Activated CD4-positive, alpha-beta memory T cell treated with anti-CD3 and anti-CD28 coated beads, Interleukin-2, amount 10 ng/mL, durations not matched to agents 7 days and 5 days (primary cell): ENCODE measurements around the gene PPM1K. TPM values are rescaled to one million over a fixed set of nuclear protein-coding genes. Genes with fewer than 3 reads are reported as not detected.

Source experiments
- CTCF ChIA-PET: fragments of 350-600 bp; sonication (Branson Sonifier 250); formaldehyde crosslinking; loops from one replicate; lab custom pipeline; 2021; ENCODE audit warnings: antibody characterized with exemption, inconsistent platforms; lab: Charles Lee
- POLR2A ChIA-PET: fragments of 350-600 bp; sonication (Branson Sonifier 250); formaldehyde crosslinking; loops from one replicate; lab custom pipeline; 2021; ENCODE audit warnings: antibody characterized with exemption; lab: Charles Lee
- DNase-seq: peaks from one replicate; pipeline ENCODE4 v3.0.0-alpha.2; 2020
- H3K27ac Mint-ChIP-seq: one replicate; pipeline ENCODE4 v1.8.0; 2021; ENCODE audit warnings: mild to moderate bottlenecking, mixed read lengths
- H3K27me3 Mint-ChIP-seq: one replicate; pipeline ENCODE4 v1.8.0; 2021; ENCODE audit warnings: mixed read lengths
- H3K36me3 Mint-ChIP-seq: one replicate; pipeline ENCODE4 v1.8.0; 2021; ENCODE audit warnings: low read depth, mixed read lengths
- H3K4me1 Mint-ChIP-seq: one replicate; pipeline ENCODE4 v1.8.0; 2021; ENCODE audit warnings: mixed read lengths
- H3K4me3 Mint-ChIP-seq: one replicate; pipeline ENCODE4 v1.8.0; 2021; ENCODE audit warnings: mild to moderate bottlenecking, mixed read lengths
- H3K9me3 Mint-ChIP-seq: one replicate; pipeline ENCODE4 v1.8.0; 2021; ENCODE audit warnings: mixed read lengths
- total RNA-seq, 2 experiments: library from RNA; stranded (reverse); gene quantifications; one replicate each; pipeline ENCODE4 v1.2.3, GENCODE V29; 2021

Gene PPM1K
- total RNA-seq, 2 experiments from 2014 or later = 96.9 to 101 TPM

GRCh38 chr4:88296413-88297211 lies 12.3 kb upstream of the PPM1K start:
- Mint-ChIP-seq H3K4me1 (no peaks in the 10 kb centered on the region), H3K9me3 (no peaks in the 10 kb centered on the region), H3K27ac (no peak overlapping the region), H3K4me3 (no peak overlapping the region), H3K36me3 (no peaks in the 10 kb centered on the region), H3K27me3 (no peaks in the 10 kb centered on the region)
- DNase-seq = no peak
- ChIA-PET CTCF (interaction anchor here (1.1 to 1.2 kb wide), 2 partner anchors 17 to 218 kb away, joined by 3 read pairs; no protein-coding TSS in a partner anchor), POLR2A (interaction anchor here (1.6 to 2.1 kb wide), 2 partner anchors 12 kb away, joined by 10 to 14 read pairs; partner anchors contain the start of gene PPM1K)

GRCh38 chr4:88295656-88296055 lies 11.3 kb upstream of the PPM1K start:
- DNase-seq = no peak
- Mint-ChIP-seq H3K27me3 (no peaks in the 10 kb centered on the region), H3K4me3 (no peak overlapping the region), H3K9me3 (no peaks in the 10 kb centered on the region), H3K4me1 (no peaks in the 10 kb centered on the region), H3K36me3 (no peaks in the 10 kb centered on the region), H3K27ac (no peak overlapping the region)
- ChIA-PET POLR2A (interaction anchor here (1.6 kb wide), 1 partner anchor 11 kb away, joined by 10 read pairs; the partner anchor contains the start of gene PPM1K), CTCF (no interaction called here)

GRCh38 chr4:88291003-88291402 lies 6.6 kb upstream of the PPM1K start:
- H3K36me3 Mint-ChIP-seq = no peaks in the 10 kb centered on the region
- CTCF ChIA-PET = no interaction called here
- DNase-seq = no peak
- peaks cover 7% of the 10 kb centered on the region for H3K4me1 Mint-ChIP-seq
- H3K4me3 Mint-ChIP-seq = no peak overlapping the region
- H3K9me3 Mint-ChIP-seq = no peaks in the 10 kb centered on the region
- H3K27me3 Mint-ChIP-seq = peaks cover 1% of the 10 kb centered on the region
- POLR2A ChIA-PET = no interaction called here
- H3K27ac Mint-ChIP-seq = no peak overlapping the region

GRCh38 chr4:88286897-88287296 lies 2.5 kb upstream of the PPM1K start:
- ChIA-PET CTCF (no interaction called here), POLR2A (interaction anchor here (1.2 to 6.4 kb wide), 3 partner anchors 24 to 170 kb away, joined by 5 to 113 read pairs (median 106); partner anchors contain the start of gene HERC5)
- peaks cover 1% of the 10 kb centered on the region for H3K27me3 Mint-ChIP-seq
- no peak overlapping the region for H3K27ac Mint-ChIP-seq
- H3K36me3 Mint-ChIP-seq = peaks cover 22% of the 10 kb centered on the region
- no peaks in the 10 kb centered on the region for H3K9me3 Mint-ChIP-seq
- H3K4me1 Mint-ChIP-seq = peaks cover 30% of the 10 kb centered on the region
- no peak for DNase-seq
- no peak overlapping the region for H3K4me3 Mint-ChIP-seq

- no peak for DNase-seq
- H3K9me3 Mint-ChIP-seq = peaks cover under 1% of the 10 kb centered on the region
- H3K36me3 Mint-ChIP-seq = peaks cover 36% of the 10 kb centered on the region
- CTCF ChIA-PET = interaction anchor here (1.0 to 4.1 kb wide), 10 partner anchors 14 to 252 kb away, joined by 3 to 27 read pairs (median 10); partner anchors contain the start of genes HERC5 and HERC6
- H3K27ac Mint-ChIP-seq = peak overlapping the region; percentile 100
- peaks cover 45% of the 10 kb centered on the region for H3K4me1 Mint-ChIP-seq
- peaks cover 1% of the 10 kb centered on the region for H3K27me3 Mint-ChIP-seq
- H3K4me3 Mint-ChIP-seq = peak overlapping the region; percentile 96
- POLR2A ChIA-PET = interaction anchor here (0.9 to 6.4 kb wide), 24 partner anchors 9 to 1065 kb away, joined by 3 to 113 read pairs (median 9); partner anchors contain the start of genes HERC3, HERC5, HERC6 and PYURF
Observed at GRCh38 chr4:88285235-88285653, 883 bp upstream of the PPM1K start.

DNA sequence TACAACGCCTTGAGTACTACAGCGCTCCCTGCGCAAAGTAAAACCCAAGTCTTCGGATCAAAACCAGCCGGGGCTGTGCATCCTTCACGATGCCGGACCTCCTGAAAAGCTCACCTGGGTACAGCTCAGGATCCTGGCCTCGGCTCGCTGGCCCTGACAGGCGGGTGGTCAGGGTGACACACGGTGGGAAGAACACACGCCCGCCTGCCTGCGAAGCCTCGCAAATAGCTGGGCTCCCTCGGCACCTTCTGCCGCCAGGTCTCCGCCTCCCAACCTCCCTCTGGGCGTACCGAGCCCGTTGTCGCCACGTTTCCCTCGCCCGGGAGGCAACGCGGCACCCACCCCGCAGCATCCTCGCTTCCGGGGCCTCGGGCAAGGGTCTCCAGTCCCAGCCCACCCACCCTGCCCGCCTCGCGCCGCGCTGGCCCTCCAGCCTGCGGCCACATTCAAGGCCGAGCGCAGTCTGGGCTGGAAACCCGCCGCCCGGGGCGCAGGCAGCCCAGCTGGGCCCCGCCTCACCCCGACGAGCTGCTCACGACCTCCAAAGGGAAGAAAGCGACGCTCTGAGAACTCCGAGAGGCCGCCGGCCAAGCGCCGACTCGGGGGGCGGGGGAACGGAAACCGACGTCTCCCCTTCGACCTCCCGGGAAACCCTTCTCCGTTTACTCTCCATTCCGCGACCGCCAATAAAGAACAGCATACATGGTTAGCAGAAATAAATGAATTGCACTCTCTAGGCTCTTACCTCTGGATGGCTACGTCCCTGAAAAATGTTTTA lies 511 bp downstream of the PPM1K start:
- H3K27me3 Mint-ChIP-seq = no peaks in the 10 kb centered on the region
- POLR2A ChIA-PET = interaction anchor here (0.8 to 6.4 kb wide), 42 partner anchors 8 to 1064 kb away, joined by 3 to 113 read pairs (median 5); partner anchors contain the start of genes ABCG2, HERC3, HERC5 and HERC6
- H3K36me3 Mint-ChIP-seq = peaks cover 45% of the 10 kb centered on the region
- H3K9me3 Mint-ChIP-seq = peaks cover 2% of the 10 kb centered on the region
- H3K4me1 Mint-ChIP-seq = peaks cover 55% of the 10 kb centered on the region
- peak overlapping the region; percentile 100 for H3K27ac Mint-ChIP-seq
- CTCF ChIA-PET = interaction anchor here (0.7 to 4.1 kb wide), 16 partner anchors 11 to 304 kb away, joined by 3 to 27 read pairs (median 4); partner anchors contain the start of genes HERC5 and HERC6
- peak; percentile 70 for DNase-seq
- peak overlapping the region; percentile 96 for H3K4me3 Mint-ChIP-seq

DNA sequence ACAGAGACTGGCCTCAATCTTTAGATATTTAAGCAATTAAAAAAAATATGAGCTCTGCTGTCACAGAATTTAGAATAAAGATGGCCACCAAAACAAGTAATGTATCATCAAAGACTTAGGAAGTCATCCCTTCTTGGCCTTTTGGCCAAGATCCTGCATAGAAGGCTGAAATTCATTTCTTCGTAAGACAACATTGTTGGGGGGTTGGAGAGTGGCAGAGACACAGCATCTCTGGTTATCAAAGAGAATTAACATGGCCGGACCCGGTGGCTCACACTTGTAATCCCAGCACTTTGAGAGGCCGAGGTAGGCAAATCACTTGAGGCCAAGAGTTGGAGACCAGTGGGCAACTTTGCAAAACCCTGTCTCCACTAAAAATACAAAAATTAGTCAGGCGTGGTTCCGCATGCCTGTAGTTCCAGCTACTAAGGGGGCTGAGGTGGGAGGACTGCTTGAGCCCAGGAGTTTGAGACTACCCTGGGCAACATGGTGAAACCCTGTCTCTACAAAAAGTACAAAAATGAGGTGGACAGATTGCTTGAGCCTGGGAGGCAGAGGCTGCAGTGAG lies 4.0 kb downstream of the PPM1K start:
- ChIA-PET CTCF (interaction anchor here (0.9 kb wide), 1 partner anchor 40 kb away, joined by 3 read pairs; no protein-coding TSS in a partner anchor), POLR2A (interaction anchor here (4.4 kb wide), 1 partner anchor 8 kb away, joined by 29 read pairs; no protein-coding TSS in a partner anchor)
- Mint-ChIP-seq H3K9me3 (peaks cover 2% of the 10 kb centered on the region), H3K4me1 (peaks cover 63% of the 10 kb centered on the region), H3K36me3 (peaks cover 76% of the 10 kb centered on the region), H3K4me3 (no peak overlapping the region), H3K27ac (no peak overlapping the region), H3K27me3 (no peaks in the 10 kb centered on the region)
- no peak for DNase-seq

DNA sequence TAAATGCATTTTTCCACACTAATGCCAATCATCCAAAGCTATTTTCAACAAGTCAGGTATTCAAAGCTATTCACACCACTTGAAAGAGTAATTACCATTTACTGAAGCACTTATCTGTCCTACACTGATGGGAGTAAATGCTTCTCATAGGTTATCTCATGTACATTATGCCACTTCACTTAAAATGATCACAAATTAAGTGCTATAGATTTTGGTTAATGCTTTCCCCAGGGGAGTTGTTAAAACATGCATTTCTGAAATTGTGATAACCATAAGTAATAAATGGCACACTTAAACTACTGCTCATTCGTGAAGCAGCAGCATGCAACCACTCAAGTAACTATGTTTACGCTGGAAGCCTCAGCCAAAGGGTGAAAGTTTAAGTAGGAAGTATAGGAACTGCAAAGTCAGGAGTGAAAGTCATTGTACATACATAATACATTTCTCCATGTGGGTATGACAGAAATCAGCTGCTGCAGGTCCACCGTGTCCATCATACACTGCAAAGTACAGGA lies 6.6 kb downstream of the PPM1K start:
- Mint-ChIP-seq H3K4me3 (no peak overlapping the region), H3K4me1 (peaks cover 54% of the 10 kb centered on the region), H3K27me3 (no peaks in the 10 kb centered on the region), H3K9me3 (peaks cover 2% of the 10 kb centered on the region), H3K36me3 (peaks cover 77% of the 10 kb centered on the region), H3K27ac (no peak overlapping the region)
- ChIA-PET POLR2A (interaction anchor here (1.4 kb wide), 1 partner anchor 269 kb away, joined by 4 read pairs; no protein-coding TSS in a partner anchor), CTCF (no interaction called here)
- DNase-seq = no peak

DNA sequence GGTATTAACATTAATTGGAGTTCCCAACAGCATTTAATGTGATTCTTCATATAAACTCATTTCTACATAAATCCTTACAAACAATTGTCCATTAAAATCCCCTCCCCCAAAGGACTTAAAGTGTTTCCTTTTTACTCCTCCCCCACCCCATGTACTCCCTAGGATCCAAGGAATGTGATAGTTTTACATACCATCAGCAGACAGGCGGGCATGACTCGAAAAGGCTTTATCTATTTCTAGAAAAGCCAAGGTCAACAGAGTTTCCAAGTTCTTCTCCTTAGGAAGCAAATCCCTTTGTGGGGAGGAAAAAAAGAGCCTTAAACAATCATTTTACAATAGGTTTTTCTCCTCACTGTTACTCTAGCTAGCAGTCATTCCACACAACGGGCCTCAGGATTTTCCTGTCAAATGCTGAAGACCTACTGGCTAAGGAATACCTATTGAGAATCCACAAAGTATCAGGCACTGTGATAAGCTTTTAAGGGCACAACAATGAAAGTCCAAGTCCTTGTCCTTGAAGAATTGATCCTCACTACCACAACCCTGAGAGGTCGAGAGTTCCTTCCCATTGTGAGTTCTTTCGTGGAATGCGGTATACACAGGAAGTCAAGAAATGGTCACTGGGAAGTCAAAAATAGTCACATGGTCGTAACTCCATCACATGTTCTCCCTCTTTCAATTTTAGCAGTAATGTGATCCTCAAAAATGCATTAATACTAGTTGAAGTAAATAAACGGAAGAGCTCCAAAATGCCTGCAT lies 7.2 kb downstream of the PPM1K start:
- ChIA-PET CTCF (no interaction called here), POLR2A (interaction anchor here (1.4 kb wide), 1 partner anchor 268 kb away, joined by 4 read pairs; no protein-coding TSS in a partner anchor)
- H3K9me3 Mint-ChIP-seq = peaks cover 2% of the 10 kb centered on the region
- no peak overlapping the region for H3K27ac Mint-ChIP-seq
- H3K36me3 Mint-ChIP-seq = peaks cover 72% of the 10 kb centered on the region
- H3K4me1 Mint-ChIP-seq = peaks cover 48% of the 10 kb centered on the region
- H3K4me3 Mint-ChIP-seq = no peak overlapping the region
- DNase-seq = no peak
- H3K27me3 Mint-ChIP-seq = no peaks in the 10 kb centered on the region

DNA sequence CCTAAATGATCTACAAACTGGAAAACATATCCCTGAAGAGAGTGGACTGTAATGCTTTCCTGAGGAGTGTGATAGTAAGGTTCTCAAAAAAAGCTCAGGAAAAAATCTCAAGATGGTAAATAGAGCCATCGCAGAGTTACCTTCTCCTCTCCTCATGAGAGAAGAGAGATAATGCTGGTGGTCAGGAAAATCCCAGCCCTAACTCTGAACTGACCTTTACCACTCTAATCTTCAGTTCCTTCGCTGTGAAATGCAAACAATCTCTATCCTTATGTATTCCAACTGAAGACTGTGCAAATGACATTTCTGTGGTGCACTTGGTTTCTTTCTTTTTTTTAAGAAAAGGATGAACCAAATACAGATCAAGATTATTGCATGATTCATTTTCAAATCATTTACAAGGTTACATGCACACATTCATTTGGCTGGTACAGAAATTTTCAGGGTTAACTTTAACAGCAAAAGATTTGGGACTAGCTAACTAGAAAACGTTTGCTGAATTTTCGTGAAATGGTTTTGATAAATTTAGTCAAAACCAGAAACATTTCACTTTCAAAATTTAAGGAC lies 8.3 kb downstream of the PPM1K start:
- peak overlapping the region; percentile 12 for H3K27ac Mint-ChIP-seq
- H3K4me3 Mint-ChIP-seq = no peak overlapping the region
- H3K9me3 Mint-ChIP-seq = peaks cover 2% of the 10 kb centered on the region
- H3K4me1 Mint-ChIP-seq = peaks cover 37% of the 10 kb centered on the region
- no peak for DNase-seq
- H3K27me3 Mint-ChIP-seq = no peaks in the 10 kb centered on the region
- ChIA-PET POLR2A (interaction anchor here (1.2 to 1.3 kb wide), 2 partner anchors 8 to 180 kb away, joined by 3 to 15 read pairs; partner anchors contain the start of gene PPM1K), CTCF (interaction anchor here (0.8 to 1.0 kb wide), 2 partner anchors 57 to 91 kb away, joined by 3 read pairs; no protein-coding TSS in a partner anchor)
- peaks cover 73% of the 10 kb centered on the region for H3K36me3 Mint-ChIP-seq

DNA sequence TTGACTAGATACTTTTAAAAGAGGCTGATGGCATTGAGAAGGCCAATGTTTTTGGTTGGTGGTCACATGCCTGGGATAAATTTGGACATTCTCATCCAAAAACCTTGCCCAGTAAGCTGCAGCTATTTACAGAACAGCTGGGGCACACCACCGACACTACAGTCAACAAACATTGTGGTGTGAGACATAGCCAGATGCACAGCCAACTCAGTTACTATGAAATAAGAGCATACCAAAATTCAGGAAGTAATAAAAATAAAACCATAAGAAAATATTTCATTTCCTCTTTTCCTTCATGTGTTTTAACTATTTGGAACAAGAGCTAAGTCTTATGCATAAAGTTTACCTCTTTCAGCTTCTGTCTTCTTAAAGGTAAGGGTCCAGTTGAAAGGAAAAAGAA lies 8.8 kb downstream of the PPM1K start:
- peaks cover 73% of the 10 kb centered on the region for H3K36me3 Mint-ChIP-seq
- ChIA-PET CTCF (interaction anchor here (0.8 to 1.0 kb wide), 2 partner anchors 56 to 92 kb away, joined by 3 read pairs; no protein-coding TSS in a partner anchor), POLR2A (interaction anchor here (1.2 to 1.3 kb wide), 2 partner anchors 9 to 181 kb away, joined by 3 to 15 read pairs; partner anchors contain the start of gene PPM1K)
- H3K4me3 Mint-ChIP-seq = no peak overlapping the region
- H3K27ac Mint-ChIP-seq = peak overlapping the region; percentile 12
- no peak for DNase-seq
- no peaks in the 10 kb centered on the region for H3K27me3 Mint-ChIP-seq
- peaks cover 2% of the 10 kb centered on the region for H3K9me3 Mint-ChIP-seq
- peaks cover 33% of the 10 kb centered on the region for H3K4me1 Mint-ChIP-seq
